Measurements from ENCODE around the gene PAQR8. TPM values are rescaled to one million over a fixed set of nuclear protein-coding genes. Genes with fewer than 3 reads are reported as not detected.

Gene PAQR8
- total RNA-seq, 1 donor from 2014 or later: 21.2 TPM

- Mint-ChIP-seq H3K9me3 (no peaks in the 10 kb centered on the region), H3K4me3 (no peak overlapping the region), H3K27ac (no peak overlapping the region), H3K36me3 (no peaks in the 10 kb centered on the region), H3K4me1 (ENCODE audit: unreplicated experiment) (peaks cover 10% of the 10 kb centered on the region), H3K27me3 (no peaks in the 10 kb centered on the region)
- no peak for DNase-seq (ENCODE audit: extremely low spot score, unreplicated experiment)
- no peak for TF ChIP-seq CTCF (conservative IDR thresholded peaks at IDR 0.05)
Measured at GRCh38 chr6:52410979-52411378, 49.0 kb downstream of the PAQR8 start.

GRCh38 chr6:52411911-52412310, 50.0 kb downstream of the PAQR8 start:
- Mint-ChIP-seq H3K27me3 (no peaks in the 10 kb centered on the region), H3K4me3 (no peak overlapping the region), H3K27ac (no peak overlapping the region), H3K36me3 (no peaks in the 10 kb centered on the region), H3K9me3 (no peaks in the 10 kb centered on the region), H3K4me1 (ENCODE audit: unreplicated experiment) (peaks cover 17% of the 10 kb centered on the region)
- no peak for DNase-seq (ENCODE audit: extremely low spot score, unreplicated experiment)
- TF ChIP-seq CTCF (conservative IDR thresholded peaks at IDR 0.05): no peak

- Mint-ChIP-seq H3K9me3 (no peaks in the 10 kb centered on the region), H3K4me1 (ENCODE audit: unreplicated experiment) (peaks cover 24% of the 10 kb centered on the region), H3K27me3 (no peaks in the 10 kb centered on the region), H3K4me3 (no peak overlapping the region), H3K36me3 (no peaks in the 10 kb centered on the region), H3K27ac (no peak overlapping the region)
- DNase-seq (ENCODE audit: extremely low spot score, unreplicated experiment): no peak
- TF ChIP-seq CTCF (conservative IDR thresholded peaks at IDR 0.05): no peak
Measured at GRCh38 chr6:52415333-52415732, 53.4 kb downstream of the PAQR8 start.

DNA sequence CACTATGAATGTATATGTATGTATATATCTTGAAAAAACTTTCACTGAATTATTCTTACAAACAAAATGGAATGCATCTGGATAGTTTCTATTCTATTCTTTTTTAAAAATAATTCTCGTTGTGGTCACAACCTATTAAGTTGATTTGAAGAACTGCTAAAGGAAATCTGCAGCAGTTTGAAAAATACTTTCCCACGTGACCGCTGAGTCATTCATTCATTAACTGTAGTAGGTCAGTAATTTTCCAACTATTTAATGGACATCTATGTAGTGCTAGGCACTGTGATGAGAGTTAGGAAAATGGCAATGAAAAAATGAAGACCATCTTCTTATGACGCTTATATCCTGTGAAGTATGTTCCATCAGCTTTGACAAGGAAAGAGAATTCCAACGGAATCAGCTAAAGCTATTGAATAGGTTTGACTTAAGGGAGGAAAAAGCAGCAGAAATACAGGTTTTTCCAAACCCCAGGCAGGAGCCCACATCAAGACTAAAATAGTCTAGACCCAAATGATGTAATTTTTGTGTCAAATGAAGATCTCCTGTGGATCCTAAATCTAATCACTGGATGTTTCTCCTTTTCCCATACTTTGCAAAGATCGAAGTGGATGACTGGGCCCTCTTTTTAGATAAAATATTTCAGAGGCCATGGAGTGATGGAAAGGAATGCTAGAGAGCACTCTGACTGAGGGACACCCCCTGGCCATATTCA, 54.1 kb downstream of the PAQR8 start:
- TF ChIP-seq CTCF (conservative IDR thresholded peaks at IDR 0.05): no peak
- Mint-ChIP-seq H3K9me3 (no peaks in the 10 kb centered on the region), H3K4me3 (peak overlapping the region; percentile 14), H3K27me3 (no peaks in the 10 kb centered on the region), H3K4me1 (ENCODE audit: unreplicated experiment) (peaks cover 24% of the 10 kb centered on the region), H3K36me3 (no peaks in the 10 kb centered on the region), H3K27ac (peak overlapping the region; percentile 78)
- no peak for DNase-seq (ENCODE audit: extremely low spot score, unreplicated experiment)

DNA sequence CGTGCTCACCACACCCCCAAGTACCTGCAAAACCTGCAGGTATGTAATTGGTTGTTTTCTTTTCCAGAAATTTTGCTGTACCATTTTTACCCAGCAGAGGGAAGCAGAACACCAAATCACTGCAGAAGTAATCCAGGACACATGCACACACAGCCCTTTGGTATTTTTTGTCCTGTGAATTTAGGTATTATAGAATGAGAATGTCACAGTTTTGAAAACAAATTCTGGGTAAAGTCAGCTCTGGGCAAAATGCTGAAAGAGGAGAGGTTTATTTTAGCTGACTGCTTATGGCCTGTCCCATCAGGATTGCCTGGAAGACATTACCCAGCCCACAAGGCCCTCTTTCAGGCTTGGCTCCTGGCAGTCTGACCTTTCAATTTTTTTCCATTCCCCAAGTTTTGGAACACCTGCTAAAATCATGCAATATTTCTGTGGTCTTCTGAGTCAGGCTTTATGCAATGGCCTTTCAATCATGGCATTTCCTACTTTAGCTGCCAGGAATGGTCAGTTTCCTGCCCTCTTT, 54.7 kb downstream of the PAQR8 start:
- H3K36me3 Mint-ChIP-seq: no peaks in the 10 kb centered on the region
- H3K27ac Mint-ChIP-seq: peak overlapping the region; percentile 78
- no peak for DNase-seq (ENCODE audit: extremely low spot score, unreplicated experiment)
- no peaks in the 10 kb centered on the region for H3K27me3 Mint-ChIP-seq
- TF ChIP-seq CTCF (conservative IDR thresholded peaks at IDR 0.05): peak; percentile 92
- H3K4me1 Mint-ChIP-seq (ENCODE audit: unreplicated experiment): peaks cover 24% of the 10 kb centered on the region
- no peaks in the 10 kb centered on the region for H3K9me3 Mint-ChIP-seq
- H3K4me3 Mint-ChIP-seq: peak overlapping the region; percentile 14
